ENCODE measurements around the gene RBP4.

GRCh38 chr10:93600446-93601145, 439 bp downstream of the RBP4 start:
- TF ChIP-seq CTCF (conservative IDR thresholded peaks at IDR 0.05): no peak
- no peak for TF ChIP-seq ZFX (IDR thresholded peaks at IDR 0.05)
